Neural cell (in vitro differentiated cells): ENCODE results near the gene HRAS.

ENCODE experiments used
- CTCF ChIP-seq: fragments of 450-650 bp; IDR thresholded peaks from 2 replicates; pipeline ENCODE4 v1.5.1; 2014; ENCODE audit warnings: antibody characterized with exemption, mild to moderate bottlenecking, moderate library complexity; ENCODE audit not compliant: poor library complexity, severe bottlenecking
- EP300 ChIP-seq: fragments of 450-650 bp; conservative IDR thresholded peaks from 2 replicates; pipeline ENCODE4 v1.6.1; 2014; ENCODE audit warnings: antibody characterized with exemption, mild to moderate bottlenecking, moderate library complexity; ENCODE audit not compliant: poor library complexity, severe bottlenecking
- EZH2 ChIP-seq: fragments of 200-600, 300-800 bp; shearing (Covaris generic), sonication (generic); IDR thresholded peaks from 2 replicates; pipeline ENCODE4 v1.6.1; 2014; ENCODE audit warnings: antibody characterized with exemption, low read length, borderline replicate concordance, mild to moderate bottlenecking; ENCODE audit not compliant: insufficient read depth, poor library complexity, severe bottlenecking
- POLR2AphosphoS5 ChIP-seq: IDR thresholded peaks from 2 replicates; pipeline ENCODE4 v1.6.1; 2012
- RAD21 ChIP-seq: fragments of 450-650 bp; conservative IDR thresholded peaks from 2 replicates; pipeline ENCODE4 v1.6.1; 2014; ENCODE audit warnings: antibody characterized with exemption, mild to moderate bottlenecking, moderate library complexity
- TAF1 ChIP-seq: IDR thresholded peaks from 2 replicates; pipeline ENCODE4 v1.6.1; 2012; ENCODE audit warnings: low read depth

- TF ChIP-seq POLR2AphosphoS5, result no peak
- no peak for TF ChIP-seq EP300
- no peak for TF ChIP-seq CTCF
- TF ChIP-seq EZH2, result no peak
- no peak for TF ChIP-seq RAD21
- TF ChIP-seq TAF1, result no peak
Measured at GRCh38 chr11:550021-550745, 14.8 kb upstream of the HRAS start.
